ENCODE measurements around the gene EYS.

EYS gene

DNA sequence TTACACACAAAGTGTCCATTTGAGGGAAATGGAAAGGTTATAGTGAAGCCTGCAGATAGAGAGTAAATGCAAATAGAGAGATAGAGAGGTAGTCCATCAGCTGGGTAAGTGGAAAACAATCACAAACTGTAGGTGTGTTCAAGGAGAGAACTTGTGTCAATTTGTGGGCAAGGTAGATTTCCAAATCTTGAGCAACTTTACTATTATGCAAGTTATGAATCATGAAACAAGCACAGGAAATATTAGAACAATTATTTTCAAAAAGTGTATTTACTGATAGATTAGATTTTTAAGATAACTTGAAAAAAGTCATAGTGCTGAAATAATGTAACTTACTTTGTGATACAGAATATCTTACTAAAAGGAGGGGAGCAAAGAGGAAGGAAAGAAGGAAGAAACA, 792.9 kb downstream of the EYS start:
- Histone ChIP-seq H3K4me3 (IDR thresholded peaks at IDR 0.05; ENCODE audit: insufficient read depth, low read depth, low read length) (no peak overlapping the region), H3K36me3 (ENCODE audit: insufficient read depth) (no peaks in the 10 kb centered on the region), H3K4me1 (ENCODE audit: low read depth, poor library complexity, severe bottlenecking) (no peaks in the 10 kb centered on the region), H3K27ac (no peak overlapping the region), H4K20me1 (ENCODE audit: insufficient read depth) (no peaks in the 10 kb centered on the region), H3K4me2 (no peak overlapping the region), H3K79me2 (ENCODE audit: insufficient read depth, low read depth) (no peaks in the 10 kb centered on the region), H2AFZ (ENCODE audit: low read depth) (no peak overlapping the region), H3K9ac (no peak overlapping the region), H3K27me3 (ENCODE audit: insufficient read depth, low read depth) (no peaks in the 10 kb centered on the region)
- TF ChIP-seq, protein P1, sequence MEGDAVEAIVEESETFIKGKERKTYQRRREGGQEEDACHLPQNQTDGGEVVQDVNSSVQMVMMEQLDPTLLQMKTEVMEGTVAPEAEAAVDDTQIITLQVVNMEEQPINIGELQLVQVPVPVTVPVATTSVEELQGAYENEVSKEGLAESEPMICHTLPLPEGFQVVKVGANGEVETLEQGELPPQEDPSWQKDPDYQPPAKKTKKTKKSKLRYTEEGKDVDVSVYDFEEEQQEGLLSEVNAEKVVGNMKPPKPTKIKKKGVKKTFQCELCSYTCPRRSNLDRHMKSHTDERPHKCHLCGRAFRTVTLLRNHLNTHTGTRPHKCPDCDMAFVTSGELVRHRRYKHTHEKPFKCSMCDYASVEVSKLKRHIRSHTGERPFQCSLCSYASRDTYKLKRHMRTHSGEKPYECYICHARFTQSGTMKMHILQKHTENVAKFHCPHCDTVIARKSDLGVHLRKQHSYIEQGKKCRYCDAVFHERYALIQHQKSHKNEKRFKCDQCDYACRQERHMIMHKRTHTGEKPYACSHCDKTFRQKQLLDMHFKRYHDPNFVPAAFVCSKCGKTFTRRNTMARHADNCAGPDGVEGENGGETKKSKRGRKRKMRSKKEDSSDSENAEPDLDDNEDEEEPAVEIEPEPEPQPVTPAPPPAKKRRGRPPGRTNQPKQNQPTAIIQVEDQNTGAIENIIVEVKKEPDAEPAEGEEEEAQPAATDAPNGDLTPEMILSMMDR (conservative IDR thresholded peaks at IDR 0.05; ENCODE audit: low read depth, low read length), result no peak

DNA sequence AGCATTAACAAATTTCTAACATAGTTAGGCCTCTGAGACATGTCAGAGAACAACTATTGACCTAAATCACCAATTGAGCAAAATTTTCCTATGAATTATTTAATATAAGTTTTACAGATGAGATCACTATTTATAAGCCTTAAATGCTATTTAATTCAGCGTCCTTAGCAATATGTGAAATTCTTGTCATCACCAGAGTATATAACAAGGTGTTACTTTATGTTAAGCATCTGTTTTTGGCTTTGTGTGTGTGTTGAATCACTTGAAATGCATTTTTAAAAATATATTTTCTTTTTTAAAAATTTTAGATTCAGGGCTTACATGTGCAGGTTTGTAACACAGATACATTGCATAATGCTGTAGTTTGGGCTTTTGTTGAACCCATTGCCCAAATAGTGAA, 794.1 kb downstream of the EYS start:
- H3K36me3 ChIP-seq (ENCODE audit: insufficient read depth), result no peaks in the 10 kb centered on the region
- H3K27ac ChIP-seq, result no peak overlapping the region
- no peak overlapping the region for H3K9ac ChIP-seq
- no peak overlapping the region for H3K4me3 ChIP-seq (IDR thresholded peaks at IDR 0.05; ENCODE audit: insufficient read depth, low read depth, low read length)
- no peak overlapping the region for H2AFZ ChIP-seq (ENCODE audit: low read depth)
- H3K79me2 ChIP-seq (ENCODE audit: insufficient read depth, low read depth), result no peaks in the 10 kb centered on the region
- H3K27me3 ChIP-seq (ENCODE audit: insufficient read depth, low read depth), result no peaks in the 10 kb centered on the region
- no peaks in the 10 kb centered on the region for H4K20me1 ChIP-seq (ENCODE audit: insufficient read depth)
- H3K4me2 ChIP-seq, result no peak overlapping the region
- TF ChIP-seq, protein P1 (conservative IDR thresholded peaks at IDR 0.05; ENCODE audit: low read depth, low read length), result no peak
- H3K4me1 ChIP-seq (ENCODE audit: low read depth, poor library complexity, severe bottlenecking), result no peaks in the 10 kb centered on the region

DNA sequence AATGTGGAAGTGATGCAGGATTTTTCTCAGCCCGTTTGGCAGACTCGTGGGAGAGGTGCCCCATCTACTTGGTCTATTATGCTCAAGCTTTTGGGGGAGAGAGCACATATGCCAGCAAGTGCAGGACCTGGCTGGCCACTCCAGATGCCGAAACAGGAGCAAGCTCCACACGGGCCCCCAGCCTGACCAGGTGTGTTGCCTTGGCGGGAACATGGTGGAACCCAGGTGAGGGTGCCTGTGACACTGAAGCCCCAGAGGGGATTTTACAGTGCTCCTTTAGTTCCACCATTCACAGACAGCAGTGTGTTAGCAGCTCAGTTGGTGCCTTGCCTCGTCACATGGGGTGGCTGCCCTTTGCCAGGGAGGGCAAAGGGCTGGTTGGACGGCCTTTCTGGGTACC, 798.9 kb downstream of the EYS start:
- Histone ChIP-seq H3K4me1 (ENCODE audit: low read depth, poor library complexity, severe bottlenecking) (no peaks in the 10 kb centered on the region), H3K4me3 (IDR thresholded peaks at IDR 0.05; ENCODE audit: insufficient read depth, low read depth, low read length) (no peak overlapping the region), H3K27ac (no peak overlapping the region), H4K20me1 (ENCODE audit: insufficient read depth) (no peaks in the 10 kb centered on the region), H3K36me3 (ENCODE audit: insufficient read depth) (no peaks in the 10 kb centered on the region; the same call in 1 of the 2 replicates), H3K9ac (no peak overlapping the region), H3K27me3 (ENCODE audit: insufficient read depth, low read depth) (no peaks in the 10 kb centered on the region), H3K4me2 (no peak overlapping the region), H2AFZ (ENCODE audit: low read depth) (no peak overlapping the region), H3K79me2 (ENCODE audit: insufficient read depth, low read depth) (no peaks in the 10 kb centered on the region)
- TF ChIP-seq, protein P1 (conservative IDR thresholded peaks at IDR 0.05; ENCODE audit: low read depth, low read length), result no peak

DNA sequence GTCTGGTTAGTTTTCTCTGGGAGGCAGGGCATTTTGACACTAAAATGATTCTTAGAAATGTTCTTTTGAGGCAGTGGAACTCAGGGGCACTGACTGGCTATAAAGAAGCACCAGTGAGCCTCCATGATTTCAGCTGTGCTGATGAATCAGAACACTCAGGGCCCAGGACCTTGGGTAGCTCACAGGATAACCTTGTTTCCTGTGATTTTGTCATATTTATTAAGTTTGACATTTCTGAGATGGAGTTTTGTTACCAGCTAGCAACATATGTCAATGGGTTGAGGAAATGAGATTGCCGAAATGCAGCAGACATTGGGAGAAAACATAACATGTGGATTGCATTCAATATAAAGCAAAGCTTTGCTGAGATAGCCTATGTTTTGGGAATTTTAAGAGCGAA, 802.4 kb downstream of the EYS start:
- TF ChIP-seq, protein P1 (conservative IDR thresholded peaks at IDR 0.05; ENCODE audit: low read depth, low read length), result no peak
- Histone ChIP-seq H3K79me2 (ENCODE audit: insufficient read depth, low read depth) (no peaks in the 10 kb centered on the region), H3K4me3 (IDR thresholded peaks at IDR 0.05; ENCODE audit: insufficient read depth, low read depth, low read length) (no peak overlapping the region)

More for the DNA sequence above, 802.4 kb downstream of the EYS start:
- H3K27me3 ChIP-seq (ENCODE audit: insufficient read depth, low read depth), result no peaks in the 10 kb centered on the region
- no peak overlapping the region for H2AFZ ChIP-seq (ENCODE audit: low read depth)
- H3K27ac ChIP-seq, result no peak overlapping the region
- H3K9ac ChIP-seq, result no peak overlapping the region
- no peak overlapping the region for H3K4me2 ChIP-seq
- H3K4me1 ChIP-seq (ENCODE audit: low read depth, poor library complexity, severe bottlenecking), result no peaks in the 10 kb centered on the region
- no peaks in the 10 kb centered on the region for H4K20me1 ChIP-seq (ENCODE audit: insufficient read depth)
- H3K36me3 ChIP-seq (ENCODE audit: insufficient read depth), result no peaks in the 10 kb centered on the region; the same call in 1 of the 2 replicates
